K562 (cell line): Measurements from ENCODE around the gene SMARCD2. TPM values are rescaled to one million over a fixed set of nuclear protein-coding genes. Genes with fewer than 3 reads are reported as not detected.
A peak's percentile ranks its signal among the peaks of the same experiment; 100 is the strongest.

Experiments
- ATAC-seq: fragments of 200-7000 bp; cut with Tn5 transposase; 3 replicates; pipeline ENCODE4 v1.9.1; 2020; ENCODE audit warnings: moderate library complexity
- BruUV-seq: library from RNA; stranded (reverse); fragments of 400-500 nt; replicated peaks from 2 replicates; lab custom pipeline; 2021; lab: Mats Ljungman, UMichigan
- CTCF ChIA-PET: fragments of 300-600 bp; formaldehyde crosslinking; extraction: SDS; loops from one replicate; lab custom pipeline; 2021; ENCODE audit warnings: low intra/inter-chr PET ratio; lab: Yijun Ruan, JAX
- POLR2A ChIA-PET: fragments of 300-600, 350-650 bp; sonication (Branson Sonifier 250); formaldehyde crosslinking; extraction: SDS; loops from one replicate; lab custom pipeline; 2021; ENCODE audit warnings: antibody characterized with exemption, inconsistent platforms; lab: Yijun Ruan, JAX
- DNase-seq, 4 experiments: peaks; one replicate each; pipeline versions ENCODE4 v3.0.0 to v3.0.0-alpha.2; 2011 to 2018; ENCODE audit warnings: low spot score in 3 of 4, mixed read lengths in 3 of 4; ENCODE audit errors: extremely low read depth in 1 of 4
- FAIRE-seq: peaks from 2 replicates; lab custom pipeline; 2011; peaks lifted over from hg19 to GRCh38; lab: Jason Lieb, UNC
- H2AFZ ChIP-seq: 2 replicates; pipeline ENCODE4 v1.6.0; 2011; ENCODE audit warnings: low read depth, low read length, control low read depth, inconsistent platforms
- H3K27ac ChIP-seq: fragments of 200-600 bp; 3 replicates; pipeline ENCODE4 v1.8.0; 2011; ENCODE audit warnings: low read depth, mild to moderate bottlenecking, control low read depth, inconsistent platforms, low read length, moderate library complexity, mixed read lengths; ENCODE audit errors: extremely low read depth
- H3K27me3 ChIP-seq, 2 experiments: fragments of 300-600 bp in 1 of 2; 2 replicates in 1 of 2; 3 replicates in 1 of 2; pipeline versions ENCODE4 v1.6.0 to v1.8.0; 2011; ENCODE audit warnings: inconsistent platforms in 2 of 2, low read length in 2 of 2, mild to moderate bottlenecking in 1 of 2, mixed read lengths in 1 of 2, moderate library complexity in 1 of 2; ENCODE audit not compliant: control insufficient read depth in 2 of 2, insufficient read depth in 2 of 2
- H3K36me3 ChIP-seq: fragments of 300-600 bp; 3 replicates; pipeline ENCODE4 v1.8.0; 2011; ENCODE audit warnings: mild to moderate bottlenecking, low read length, inconsistent platforms; ENCODE audit not compliant: control insufficient read depth, insufficient read depth
- H3K4me1 ChIP-seq, 2 experiments: fragments of 200-600 bp in 1 of 2; replicated peaks in 1 of 2; 2 replicates in 1 of 2; 3 replicates in 1 of 2; pipeline versions ENCODE4 v1.5.1 to v1.8.0; 2011; ENCODE audit warnings: inconsistent platforms in 2 of 2, low read length in 2 of 2, mild to moderate bottlenecking in 1 of 2, mixed read lengths in 1 of 2, moderate library complexity in 1 of 2; ENCODE audit not compliant: control insufficient read depth in 2 of 2, insufficient read depth in 2 of 2
- H3K4me2 ChIP-seq: 2 replicates; pipeline ENCODE4 v1.6.1; 2011; ENCODE audit warnings: low read length, control low read depth, inconsistent platforms, mixed read lengths; ENCODE audit not compliant: insufficient read depth
- H3K4me3 ChIP-seq: fragments of 200-600 bp; sonication (generic), shearing (Covaris generic); 2 replicates; pipeline ENCODE4 v1.5.1; 2016; ENCODE audit warnings: control low read depth, inconsistent platforms
- H3K79me2 ChIP-seq: fragments of 200-600 bp; 3 replicates; pipeline ENCODE4 v1.8.0; 2011; ENCODE audit warnings: low read length, inconsistent platforms; ENCODE audit not compliant: control insufficient read depth, insufficient read depth
- H3K9ac ChIP-seq, 2 experiments: 2 replicates each; pipeline versions ENCODE4 v1.6.0 to v1.6.1; 2011; ENCODE audit warnings: low read depth in 2 of 2, low read length in 2 of 2, control low read depth in 1 of 2, inconsistent platforms in 1 of 2, mild to moderate bottlenecking in 1 of 2, mixed read lengths in 1 of 2; ENCODE audit not compliant: insufficient read depth in 1 of 2
- H3K9me1 ChIP-seq: one replicate; pipeline ENCODE4 v1.6.0; 2011; ENCODE audit warnings: inconsistent platforms, mild to moderate bottlenecking, low read length, moderate library complexity; ENCODE audit not compliant: control insufficient read depth, insufficient read depth
- H3K9me3 ChIP-seq: replicated peaks from 2 replicates; pipeline ENCODE4 v1.5.1; 2011; ENCODE audit warnings: low read depth, low read length, inconsistent platforms; ENCODE audit not compliant: control insufficient read depth, insufficient read depth
- H4K20me1 ChIP-seq: replicated peaks from 2 replicates; pipeline ENCODE4 v1.6.1; 2011; ENCODE audit warnings: low read length, inconsistent platforms, mixed read lengths; ENCODE audit not compliant: control insufficient read depth, insufficient read depth
- BCOR ChIP-seq: fragments of 450-650 bp; IDR thresholded peaks from 2 replicates; pipeline ENCODE4 v1.6.1; 2016
- C11orf30 ChIP-seq: fragments of 450-650 bp; IDR thresholded peaks from 2 replicates; pipeline ENCODE4 v1.6.1; 2016; ENCODE audit warnings: low read depth, mild to moderate bottlenecking
- MAFG ChIP-seq: fragments of 450-650 bp; conservative IDR thresholded peaks from 2 replicates; pipeline ENCODE4 v1.6.1; 2016; ENCODE audit warnings: missing genetic modification characterization, missing compliant biosample characterization
- NFE2L1 ChIP-seq: fragments of 450-650 bp; IDR thresholded peaks from 2 replicates; pipeline ENCODE4 v1.6.1; 2016; ENCODE audit warnings: missing genetic modification characterization, low read depth, mild to moderate bottlenecking, missing compliant biosample characterization, moderate library complexity, borderline replicate concordance
- NRF1 ChIP-seq, 2 experiments: fragments of 450-650 bp; IDR thresholded peaks in 1 of 2; conservative IDR thresholded peaks in 1 of 2; 2 replicates each; pipeline ENCODE4 v1.6.1; 2014; ENCODE audit warnings: mild to moderate bottlenecking in 2 of 2
- TAF15 ChIP-seq: fragments of 200-400 bp; formaldehyde crosslinking; IDR thresholded peaks from 2 replicates; pipeline ENCODE4 v1.6.1; 2017; ENCODE audit warnings: mild to moderate bottlenecking, low read depth, low read length, moderate library complexity
- TFAM ChIP-seq: fragments of 250-450 bp; sonication (Bioruptor Pico); conservative IDR thresholded peaks from 2 replicates; pipeline ENCODE4 v1.5.0; 2021; ENCODE audit warnings: mild to moderate bottlenecking, moderate library complexity
- ZNF174 ChIP-seq: fragments of 250-450 bp; sonication (Bioruptor Pico); IDR thresholded peaks from 2 replicates; pipeline ENCODE4 v1.4.0; 2020; ENCODE audit warnings: mild to moderate bottlenecking
- ZNF316 ChIP-seq: fragments of 450-650 bp; IDR thresholded peaks from 2 replicates; pipeline ENCODE4 v1.6.1; 2016
- WGBS: fragments of 100-300 bp; shearing (Covaris generic); methylation state at CpG from one replicate; pipeline ENCODE4 v1.1.6; 2016; ENCODE audit warnings: low coverage, mixed read lengths; ENCODE audit not compliant: insufficient coverage; ENCODE audit errors: missing lambda C conversion rate; 5-methylcytosine and 5-hydroxymethylcytosine counted together
- in situ Hi-C: fragments of 300-500 bp; cut with MboI; formaldehyde crosslinking; loops from 4 replicates; pipeline ENCODE4 v1.15.0; 2018; ENCODE audit warnings: inconsistent platforms, mixed read lengths
- intact Hi-C: fragments of 100-400 bp; cut with micrococcal nuclease; formaldehyde crosslinking; loops from 2 replicates; pipeline ENCODE4 v1.14.2; 2022
- polyA plus RNA-seq, 8 experiments: library from polyadenylated mRNA; depleted of rRNA in 4 of 8; stranded (reverse) in 5 of 8; unstranded in 3 of 8; fragments of >200 nt; fragmentation: Nextera tagmentation in 2 of 8; fragmentation: Illumina TruSeq in 1 of 8; extraction: Ambion mirVana in 2 of 8; extraction: Trizol in 1 of 8; gene quantifications; 2 replicates each; pipeline versions ENCODE4 v1.2.1 to v1.2.3, GENCODE V29; 2011 to 2014; ENCODE audit warnings: inconsistent platforms in 1 of 8, missing spikeins in 1 of 8
- total RNA-seq, 7 experiments: library from RNA; depleted of rRNA in 6 of 7; stranded (reverse); fragments of >200 nt in 6 of 7; fragmentation: Illumina TruSeq in 2 of 7; extraction: Trizol in 2 of 7; gene quantifications; 2 replicates each; pipeline versions ENCODE4 v1.2.1 to v1.2.3, GENCODE V29; 2011 to 2021; ENCODE audit warnings: low replicate concordance in 1 of 7
- TF ChIP-seq, protein P1 (sequence below), 2 experiments: fragments of 450-650 bp; IDR thresholded peaks; 2 replicates each; pipeline ENCODE4 v1.6.1; 2018; ENCODE audit warnings: mild to moderate bottlenecking in 2 of 2, low read depth in 1 of 2; ENCODE audit not compliant: partially characterized antibody in 2 of 2

Gene SMARCD2
- total and polyA plus RNA-seq, 9 of the 15 experiments (the other 6 are each of a cell fraction or from before 2014, with no cell fraction given), result 1.7 to 114 (median 90.3) TPM

DNA sequence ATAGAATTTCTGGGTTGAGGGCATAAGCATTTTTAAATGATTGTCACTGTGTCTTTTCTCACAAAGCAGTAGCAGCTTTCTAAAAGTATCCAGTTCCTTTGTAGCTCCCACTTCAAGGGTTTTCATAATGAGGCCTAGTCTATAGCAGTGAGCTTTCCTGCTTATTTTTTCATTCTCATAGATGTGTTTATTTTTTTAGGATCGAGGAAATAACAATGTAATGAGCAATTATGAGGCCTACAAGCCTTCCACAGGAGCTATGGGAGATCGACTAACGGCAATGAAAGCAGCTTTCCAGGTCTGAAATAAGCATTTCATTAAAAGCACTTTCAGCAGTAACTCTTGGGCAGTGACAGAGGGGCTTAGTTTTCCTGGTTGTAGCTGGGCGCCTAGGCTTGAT is 25.8 kb downstream of the SMARCD2 start (continued):
- TF ChIP-seq, protein P1, sequence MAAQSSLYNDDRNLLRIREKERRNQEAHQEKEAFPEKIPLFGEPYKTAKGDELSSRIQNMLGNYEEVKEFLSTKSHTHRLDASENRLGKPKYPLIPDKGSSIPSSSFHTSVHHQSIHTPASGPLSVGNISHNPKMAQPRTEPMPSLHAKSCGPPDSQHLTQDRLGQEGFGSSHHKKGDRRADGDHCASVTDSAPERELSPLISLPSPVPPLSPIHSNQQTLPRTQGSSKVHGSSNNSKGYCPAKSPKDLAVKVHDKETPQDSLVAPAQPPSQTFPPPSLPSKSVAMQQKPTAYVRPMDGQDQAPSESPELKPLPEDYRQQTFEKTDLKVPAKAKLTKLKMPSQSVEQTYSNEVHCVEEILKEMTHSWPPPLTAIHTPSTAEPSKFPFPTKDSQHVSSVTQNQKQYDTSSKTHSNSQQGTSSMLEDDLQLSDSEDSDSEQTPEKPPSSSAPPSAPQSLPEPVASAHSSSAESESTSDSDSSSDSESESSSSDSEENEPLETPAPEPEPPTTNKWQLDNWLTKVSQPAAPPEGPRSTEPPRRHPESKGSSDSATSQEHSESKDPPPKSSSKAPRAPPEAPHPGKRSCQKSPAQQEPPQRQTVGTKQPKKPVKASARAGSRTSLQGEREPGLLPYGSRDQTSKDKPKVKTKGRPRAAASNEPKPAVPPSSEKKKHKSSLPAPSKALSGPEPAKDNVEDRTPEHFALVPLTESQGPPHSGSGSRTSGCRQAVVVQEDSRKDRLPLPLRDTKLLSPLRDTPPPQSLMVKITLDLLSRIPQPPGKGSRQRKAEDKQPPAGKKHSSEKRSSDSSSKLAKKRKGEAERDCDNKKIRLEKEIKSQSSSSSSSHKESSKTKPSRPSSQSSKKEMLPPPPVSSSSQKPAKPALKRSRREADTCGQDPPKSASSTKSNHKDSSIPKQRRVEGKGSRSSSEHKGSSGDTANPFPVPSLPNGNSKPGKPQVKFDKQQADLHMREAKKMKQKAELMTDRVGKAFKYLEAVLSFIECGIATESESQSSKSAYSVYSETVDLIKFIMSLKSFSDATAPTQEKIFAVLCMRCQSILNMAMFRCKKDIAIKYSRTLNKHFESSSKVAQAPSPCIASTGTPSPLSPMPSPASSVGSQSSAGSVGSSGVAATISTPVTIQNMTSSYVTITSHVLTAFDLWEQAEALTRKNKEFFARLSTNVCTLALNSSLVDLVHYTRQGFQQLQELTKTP (IDR thresholded peaks at IDR 0.05; ENCODE audit: low read depth in 1 of 2, partially characterized antibody in 2 of 2), result no peak
- no peak for TF ChIP-seq ZNF174 (CRISPR knock-in tag)
- no peak for TF ChIP-seq TAF15
- no peak for TF ChIP-seq TFAM (CRISPR knock-in tag)
- TF ChIP-seq BCOR, result no peak

DNA sequence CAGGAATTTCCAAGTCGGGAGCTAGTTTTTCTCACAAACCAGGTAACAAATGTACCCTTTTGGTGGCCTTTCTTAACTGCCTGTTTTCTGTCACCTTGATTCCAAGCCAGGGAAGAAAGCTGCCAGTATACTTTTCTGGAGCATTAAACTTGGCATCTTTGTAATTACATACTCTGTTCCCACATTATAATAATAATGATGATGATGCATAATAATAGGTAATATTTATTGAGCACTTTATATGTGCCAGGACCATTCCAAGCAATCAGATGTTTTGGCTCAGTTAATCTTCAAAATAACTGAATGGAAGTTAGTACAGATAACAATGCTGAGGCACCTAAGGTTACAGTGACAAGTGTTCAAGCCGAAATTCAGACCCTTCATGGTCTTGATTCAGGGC is 26.4 kb downstream of the SMARCD2 start:
- Histone ChIP-seq H3K9ac (no peak overlapping the region), H3K9me3 (no peaks in the 10 kb centered on the region), H3K36me3 (peaks cover 100% of the 10 kb centered on the region), H3K4me3 (no peak overlapping the region), H3K27ac (no peak overlapping the region), H2AFZ (no peak overlapping the region), H3K4me1 (no peaks in the 10 kb centered on the region), H4K20me1 (peaks cover 6% of the 10 kb centered on the region; the same call in 1 of the 2 replicates), H3K79me2 (no peaks in the 10 kb centered on the region), H3K9me1 (no peaks in the 10 kb centered on the region), H3K4me2 (no peak overlapping the region), H3K27me3 (no peaks in the 10 kb centered on the region)
- ChIA-PET POLR2A (interaction anchor here (0.8 to 3.9 kb wide), 7 partner anchors 9 to 20 kb away, joined by 3 to 15 read pairs (median 4); partner anchors contain the start of genes FTSJ3 and PSMC5), CTCF (no interaction called here)
- ATAC-seq, result no peak
- no peak for FAIRE-seq
- intact Hi-C loops (no loop called here), in situ Hi-C loops (no loop called here)
- no TSS peak for BruUV-seq
- 89% methylated on average over 2 of the region's 2 CpGs for WGBS
- DNase-seq, result no peak
- TF ChIP-seq MAFG (tag), result peak; percentile 51
- peak; percentile 83 for TF ChIP-seq ZNF316
- TF ChIP-seq NRF1 (conservative IDR thresholded peaks at IDR 0.05 in 1 of 2, IDR thresholded peaks at IDR 0.05 in 1 of 2), result no peak
- TF ChIP-seq C11orf30, result peak; percentile 70
- TF ChIP-seq, protein P1 (IDR thresholded peaks at IDR 0.05; ENCODE audit: low read depth in 1 of 2, partially characterized antibody in 2 of 2), result no peak
- no peak for TF ChIP-seq NFE2L1 (tag)
